HG03571 (cell line): ENCODE results near the gene GIPC3.
"Not testable (repeated sequence)": the region's sequence is repeated elsewhere in the genome, so short reads cannot be mapped to it uniquely, and the experiment has no call there.

ENCODE experiments used
- ATAC-seq: cut with Tn5 transposase; IDR thresholded peaks from one replicate; pipeline ENCODE4 v1.9.1; 2021; ENCODE audit not compliant: unreplicated experiment

Gene GIPC3

DNA sequence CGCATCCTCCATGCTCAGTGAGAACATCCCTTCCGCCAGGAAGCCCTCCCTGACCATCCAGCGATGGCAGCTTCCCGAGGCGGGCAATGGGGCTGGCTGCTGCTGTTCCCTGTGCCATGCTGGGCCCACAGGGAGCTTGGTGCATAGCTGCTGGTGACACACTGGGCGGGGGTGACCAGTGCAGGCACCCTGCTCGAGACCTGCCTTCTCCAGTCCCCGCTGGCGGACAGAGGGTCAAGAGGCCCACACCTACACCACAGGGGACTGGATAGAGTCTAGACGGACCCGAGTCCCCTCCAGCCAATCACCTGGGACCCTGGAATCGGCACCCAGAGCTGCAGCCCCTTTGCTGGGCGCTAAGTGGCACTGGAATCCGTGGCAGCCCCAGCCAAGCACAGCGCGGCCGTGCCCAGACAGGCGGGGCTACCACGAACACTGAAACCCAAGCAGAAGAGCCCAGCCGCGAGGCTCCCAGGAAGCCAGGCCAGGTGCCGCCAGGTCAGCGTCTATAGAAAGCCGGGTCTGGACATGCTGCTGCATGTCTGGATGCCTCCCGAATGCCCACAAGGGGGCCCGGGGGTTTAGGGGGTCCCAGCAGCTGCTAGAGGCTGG, 30.4 kb downstream of the GIPC3 start:
- ATAC-seq = no peak

DNA sequence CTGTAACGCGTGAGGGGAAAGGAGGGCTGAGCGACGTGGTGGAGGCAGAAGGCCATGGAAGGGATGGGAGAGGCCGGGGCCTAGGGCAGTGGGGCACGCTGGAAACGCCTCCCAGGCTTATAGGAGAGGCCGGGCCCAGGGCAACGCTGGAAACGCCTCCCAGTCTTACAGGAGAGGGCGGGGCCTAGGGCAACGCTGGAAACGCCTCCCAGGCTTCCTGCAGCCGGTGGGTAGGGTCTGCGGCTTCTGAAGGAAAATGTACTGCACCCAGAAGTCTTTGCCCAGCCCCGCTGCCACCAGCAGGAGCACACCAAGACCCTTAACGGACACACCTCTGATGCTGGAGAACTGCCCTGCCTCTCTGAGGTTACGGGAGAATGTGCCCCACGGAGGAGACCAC, 32.2 kb downstream of the GIPC3 start:
- ATAC-seq = no peak

DNA sequence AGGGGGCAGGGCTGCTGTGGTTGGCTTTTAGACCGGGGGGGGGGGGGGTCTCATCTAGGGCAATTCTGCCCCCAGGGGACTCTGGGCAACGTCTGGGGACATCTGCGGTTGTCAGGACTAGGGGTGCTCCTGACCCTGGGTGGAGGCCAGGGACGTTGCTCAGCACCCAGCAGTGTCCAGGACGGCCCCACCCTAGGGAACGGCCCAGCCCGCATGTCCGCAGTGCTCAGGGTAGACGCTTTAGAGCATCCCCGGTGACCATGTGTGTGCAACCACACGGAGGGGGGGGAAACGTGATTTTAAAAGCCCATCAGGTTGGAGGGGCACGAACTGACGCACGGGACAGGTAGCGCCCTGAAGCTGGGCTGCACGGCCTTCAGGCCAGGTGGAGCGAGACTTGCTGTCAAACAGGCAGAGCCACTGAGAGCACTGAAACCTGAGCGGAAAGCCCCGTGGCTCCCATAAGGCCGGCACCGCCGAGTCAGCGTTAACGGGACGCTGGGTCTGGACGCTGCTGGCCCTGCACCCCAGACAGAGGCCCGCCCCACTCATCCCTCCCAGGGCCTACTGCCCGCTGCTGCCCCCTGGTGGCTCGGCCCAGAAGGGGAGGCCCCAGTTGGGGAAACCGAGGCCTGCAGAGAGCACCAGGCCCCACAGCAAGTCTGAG, 33.0 kb downstream of the GIPC3 start:
- no peak for ATAC-seq

DNA sequence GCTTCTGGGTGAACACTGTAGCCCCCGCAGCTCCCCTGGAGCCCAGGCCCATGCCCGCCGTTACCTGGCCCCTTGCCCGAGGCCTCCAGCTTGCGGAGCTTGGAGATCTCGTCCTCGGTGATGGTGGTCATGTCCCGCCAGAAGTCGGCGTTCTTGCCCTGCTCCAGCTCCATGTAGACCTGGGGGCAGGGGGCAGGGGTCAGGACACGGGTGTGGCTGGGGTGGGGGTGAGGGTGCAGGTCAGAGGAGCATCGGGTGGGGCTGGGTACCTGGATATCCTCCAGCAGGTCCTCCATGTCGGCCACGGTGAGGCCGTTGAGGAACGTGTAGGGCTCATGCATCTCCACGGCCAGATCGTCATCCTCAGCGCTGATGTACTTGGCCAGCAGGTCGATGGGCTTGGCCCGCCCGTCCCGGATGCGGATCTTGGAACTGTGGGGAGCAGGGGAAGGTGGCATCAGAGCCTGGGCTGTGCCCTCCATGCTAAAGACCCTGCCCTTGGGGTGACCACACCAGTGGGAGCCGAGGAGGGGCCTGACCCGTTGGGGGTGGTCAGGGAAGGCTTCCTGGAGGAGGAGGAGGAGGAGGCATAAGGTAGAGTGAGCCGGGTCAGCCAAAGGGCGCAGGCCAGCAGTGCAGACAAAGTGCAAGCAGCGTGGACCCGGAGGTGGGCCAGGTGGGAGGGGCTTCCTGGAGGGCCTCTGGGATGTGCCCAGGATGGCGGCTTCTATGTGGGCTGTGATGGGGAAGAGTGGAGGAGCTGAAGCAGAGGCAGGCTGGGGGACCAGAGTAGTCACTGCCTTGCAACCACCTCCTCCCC, 33.7 kb downstream of the GIPC3 start:
- no peak for ATAC-seq

DNA sequence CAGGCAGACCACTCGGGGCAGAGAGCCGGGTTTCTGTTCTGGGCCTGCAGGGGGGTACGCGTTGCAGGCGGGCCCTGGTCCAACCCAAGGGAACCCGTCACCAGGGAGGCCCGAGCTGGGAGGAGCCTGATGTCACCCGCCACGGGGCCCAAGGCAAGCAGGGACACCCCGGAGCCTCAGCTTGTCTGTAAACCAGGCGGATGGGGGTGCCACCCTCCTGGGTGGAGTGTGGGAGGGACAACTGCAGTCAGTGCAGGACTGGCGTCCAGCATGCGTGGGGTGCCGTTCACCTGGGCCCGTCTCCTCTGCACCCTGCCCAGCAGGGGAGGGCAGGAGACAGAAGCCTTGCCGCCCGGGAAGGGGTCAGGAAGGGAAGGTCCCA, 34.3 kb downstream of the GIPC3 start:
- no peak for ATAC-seq

DNA sequence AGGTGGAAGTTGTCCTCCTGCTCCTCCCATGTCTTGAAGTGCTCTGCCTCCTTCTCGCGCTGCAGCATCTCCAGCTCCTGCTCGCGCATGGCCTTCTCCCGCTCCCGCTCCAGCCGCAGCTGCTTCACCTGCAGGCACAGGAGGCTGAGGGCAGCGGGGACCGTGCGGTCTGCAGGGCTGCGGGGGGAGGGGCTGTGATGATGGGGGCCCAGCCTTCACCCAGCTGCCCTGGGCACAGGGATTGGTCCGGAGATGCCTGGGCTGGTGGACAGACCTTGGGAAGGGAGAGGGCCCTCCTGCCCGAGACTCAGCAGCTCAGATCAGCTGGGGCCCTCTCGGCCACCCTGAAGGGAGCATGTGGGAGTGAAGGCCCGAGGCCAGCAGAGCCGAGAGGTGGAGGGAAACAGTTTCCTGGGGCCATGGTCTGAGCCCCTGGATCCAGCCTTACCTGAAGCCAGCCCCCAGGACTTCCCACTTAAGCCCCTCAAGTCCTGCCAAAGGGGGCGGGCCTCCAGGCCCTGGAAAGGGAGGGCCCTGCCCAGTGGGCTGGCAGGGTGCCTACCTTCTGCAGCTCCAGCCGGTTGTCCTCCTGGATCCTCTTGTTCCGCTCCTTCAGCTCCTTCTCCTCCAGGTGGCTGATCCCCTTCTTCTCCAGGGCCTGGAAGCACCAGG, 35.0 kb downstream of the GIPC3 start:
- no peak for ATAC-seq

DNA sequence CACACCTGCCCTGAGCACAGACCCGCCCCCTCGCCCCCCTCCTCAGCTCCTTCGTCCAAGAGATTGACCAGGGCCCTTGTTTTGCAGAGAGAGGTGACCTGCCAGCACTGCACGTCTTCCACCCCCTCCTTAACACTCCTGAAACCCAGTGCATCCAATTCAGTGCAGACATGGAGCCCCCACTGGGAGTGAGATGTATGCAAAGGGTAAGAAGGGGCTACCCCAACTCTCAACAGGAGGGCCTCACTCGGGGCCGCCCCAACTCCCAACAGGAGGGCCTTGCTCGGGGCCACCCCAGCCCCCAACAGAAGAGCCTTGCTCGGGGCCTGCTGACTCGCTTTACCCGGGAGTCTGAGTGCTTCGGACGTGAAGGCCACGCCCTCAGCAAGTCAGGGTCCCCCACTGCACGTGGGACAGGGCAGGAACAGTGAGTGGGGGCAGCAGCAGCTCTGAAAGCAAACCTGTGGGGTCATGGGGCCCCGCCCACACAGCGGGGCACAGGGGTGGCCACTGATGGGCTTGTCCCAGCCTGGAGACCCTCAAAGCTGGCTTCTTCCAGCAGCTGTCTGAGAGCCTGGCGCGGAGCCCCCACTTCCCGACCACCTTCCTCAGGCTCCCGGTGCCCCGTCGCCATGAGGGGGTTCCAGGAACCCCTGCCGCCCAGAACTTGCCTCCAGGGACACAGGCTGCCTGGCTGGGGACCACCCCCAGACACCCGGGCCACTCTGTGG, 35.7 kb downstream of the GIPC3 start:
- no peak for ATAC-seq

DNA sequence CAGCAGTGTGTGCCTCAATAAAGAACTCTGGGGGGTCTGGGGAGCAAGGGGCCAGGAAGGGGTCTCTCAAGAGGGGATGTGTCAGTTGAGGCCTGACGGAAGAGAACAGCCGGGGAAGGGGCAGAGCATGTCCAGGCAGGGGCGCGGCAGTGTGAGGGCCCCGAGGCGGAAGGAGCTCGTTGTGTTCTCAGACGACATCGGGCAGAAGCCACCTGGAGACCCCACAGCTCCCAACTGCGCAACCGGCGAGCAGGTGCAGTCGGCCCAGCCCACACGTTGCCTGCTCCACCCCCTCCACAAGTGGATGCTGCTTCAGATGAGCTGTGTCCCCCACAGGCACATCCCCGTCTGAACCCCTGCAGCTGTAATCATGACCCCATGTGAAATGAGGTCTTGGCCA, 36.4 kb downstream of the GIPC3 start:
- no peak for ATAC-seq

DNA sequence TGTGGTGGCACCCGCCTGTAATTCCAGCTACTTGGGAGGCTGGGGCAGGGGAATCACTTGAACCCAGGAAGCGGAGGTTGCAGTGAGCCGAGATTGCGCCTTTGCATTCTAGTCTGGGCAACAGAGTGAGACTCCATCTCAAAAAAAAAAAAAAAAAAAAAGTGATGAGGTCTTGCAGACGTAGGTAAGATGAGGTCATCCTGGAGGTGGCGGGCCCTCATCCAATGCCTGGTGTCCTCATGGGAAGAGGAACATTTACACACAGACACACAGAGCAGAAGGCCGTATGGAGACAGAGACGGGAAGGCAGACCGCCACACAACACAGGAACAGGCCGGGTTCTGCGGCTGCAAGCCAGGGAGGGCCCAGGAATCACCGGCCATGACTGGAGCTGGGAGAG, 36.9 kb downstream of the GIPC3 start:
- no peak for ATAC-seq

DNA sequence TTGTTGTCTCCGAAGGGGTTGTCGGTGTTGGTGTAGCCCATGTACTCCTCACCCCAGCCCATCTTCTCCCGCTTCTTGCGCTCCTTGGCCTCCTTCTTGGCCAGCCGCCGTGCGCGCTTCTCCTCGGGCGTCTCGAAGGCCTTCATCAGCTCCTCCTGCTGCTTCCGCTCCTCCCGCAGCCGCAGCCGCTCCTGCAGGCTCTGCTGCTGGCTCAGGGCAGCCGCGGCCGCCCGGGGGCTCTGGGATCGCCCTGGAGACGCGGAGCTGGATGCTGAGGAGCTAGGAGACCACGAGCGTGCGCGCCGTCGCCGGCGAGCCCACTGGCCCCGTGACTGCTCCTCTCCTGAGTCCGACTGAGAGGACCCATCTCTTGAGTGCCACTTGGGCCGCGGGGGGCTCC, 38.4 kb downstream of the GIPC3 start:
- ATAC-seq = no peak

DNA sequence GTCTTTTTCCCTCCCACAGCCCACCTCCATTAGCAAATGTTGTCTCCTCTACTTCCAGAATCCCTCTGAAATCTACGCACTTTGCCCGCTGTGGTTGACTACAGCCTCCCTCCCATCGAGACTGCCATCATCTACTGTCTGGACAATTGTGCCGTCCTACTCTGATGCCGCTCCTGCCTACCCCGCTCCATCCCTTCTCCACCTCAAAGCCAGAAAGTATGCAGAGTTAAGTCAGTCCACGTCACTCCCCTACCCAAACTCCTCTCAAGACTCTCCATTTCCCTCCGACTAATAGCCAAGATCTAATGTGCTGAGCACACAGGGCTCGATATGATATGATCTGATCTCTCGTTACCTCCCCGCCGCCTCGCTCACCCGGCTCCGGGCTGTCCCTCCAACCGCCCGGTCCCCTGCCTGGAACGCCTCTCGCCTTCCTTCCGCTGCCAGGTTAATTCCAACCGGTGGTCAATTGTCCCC, 40.8 kb downstream of the GIPC3 start:
- ATAC-seq = no peak

DNA sequence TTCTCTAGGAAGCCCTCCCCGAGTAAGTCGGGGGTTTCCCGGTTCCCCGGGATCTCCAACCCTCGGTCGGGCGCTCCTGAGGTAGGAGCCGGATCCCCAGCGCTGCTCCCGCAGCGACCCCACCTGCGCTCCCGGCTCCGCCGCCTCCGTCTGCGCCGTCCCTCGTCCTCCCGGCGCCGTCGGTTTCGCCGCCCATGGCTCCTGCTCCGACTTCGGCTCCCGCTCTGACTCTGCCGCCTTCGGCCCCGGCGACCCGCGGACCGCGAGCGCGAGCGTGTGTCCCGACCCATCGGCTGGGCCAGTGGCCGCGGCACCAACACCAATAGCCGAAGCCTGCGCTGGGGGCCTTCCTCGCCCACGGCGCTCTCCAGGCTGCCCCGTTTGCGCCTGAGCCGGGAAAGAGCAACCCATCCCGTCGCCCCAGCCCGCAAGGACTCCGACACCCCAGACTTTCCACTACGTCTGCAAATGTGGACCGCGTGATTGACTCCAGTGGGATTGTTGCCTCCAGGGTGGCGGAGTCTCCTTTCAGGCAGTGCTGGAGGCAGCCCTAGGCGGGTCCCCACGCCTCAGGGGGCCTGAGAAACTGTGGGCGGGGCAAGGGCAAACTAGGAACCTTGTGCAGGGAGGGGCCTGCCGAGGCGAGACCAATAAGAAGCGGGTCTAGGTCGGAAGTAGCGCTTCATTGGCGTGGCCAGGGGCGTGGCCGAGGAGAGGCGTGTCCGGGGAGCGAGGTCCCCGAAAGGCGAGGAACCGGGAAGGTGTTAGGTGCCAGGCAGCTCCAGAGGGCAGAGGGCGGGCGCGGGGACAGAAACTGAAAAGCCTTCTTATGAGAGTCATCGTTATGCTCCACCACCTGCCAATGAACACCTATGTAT, 41.4 kb downstream of the GIPC3 start, which contains the start of gene CACTIN:
CACTIN (minus strand) TSS at position 318 of the 878 bp plus-strand sequence; CDS start at position 290, 28 bp downstream.
- ATAC-seq = peak; percentile 77

DNA sequence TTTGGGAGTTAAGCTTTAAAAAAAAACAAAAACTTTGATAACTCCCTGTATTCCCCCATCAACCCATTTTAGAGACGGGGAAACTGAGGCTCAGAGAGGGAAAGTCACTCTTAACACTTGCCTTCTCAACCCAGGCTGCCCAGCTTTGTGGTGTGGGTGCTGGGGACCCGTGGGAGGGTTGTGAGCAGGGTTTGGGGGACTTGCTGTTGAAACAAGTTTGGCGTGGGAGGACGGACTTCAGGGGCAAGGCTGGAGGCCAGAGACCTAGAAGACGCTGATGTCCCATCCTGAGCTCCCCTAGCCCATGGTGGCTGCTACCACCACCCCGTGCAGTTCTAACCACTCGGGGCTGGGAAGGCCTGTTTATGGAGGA, 42.1 kb downstream of the GIPC3 start:
- ATAC-seq = no peak

DNA sequence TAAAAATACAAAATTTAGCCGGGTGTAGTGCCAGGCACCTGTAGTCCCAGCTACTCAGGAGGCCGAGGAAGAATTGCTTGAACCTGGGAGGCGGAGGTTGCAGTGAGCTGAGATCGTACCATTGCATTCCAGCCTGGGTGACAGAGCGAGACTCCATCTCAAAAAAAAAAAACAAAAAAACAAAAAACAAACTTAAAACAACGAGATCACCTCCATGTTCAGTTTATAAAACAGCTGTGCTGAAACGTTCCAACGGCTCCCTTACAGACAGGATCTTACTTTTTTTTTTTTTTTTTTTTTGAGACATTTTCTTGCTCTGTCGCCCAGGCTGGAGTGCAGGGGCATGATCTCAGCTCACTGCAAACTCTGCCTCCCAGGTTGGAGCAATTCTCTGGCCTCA, 43.5 kb downstream of the GIPC3 start:
- not testable (repeated sequence) for ATAC-seq

DNA sequence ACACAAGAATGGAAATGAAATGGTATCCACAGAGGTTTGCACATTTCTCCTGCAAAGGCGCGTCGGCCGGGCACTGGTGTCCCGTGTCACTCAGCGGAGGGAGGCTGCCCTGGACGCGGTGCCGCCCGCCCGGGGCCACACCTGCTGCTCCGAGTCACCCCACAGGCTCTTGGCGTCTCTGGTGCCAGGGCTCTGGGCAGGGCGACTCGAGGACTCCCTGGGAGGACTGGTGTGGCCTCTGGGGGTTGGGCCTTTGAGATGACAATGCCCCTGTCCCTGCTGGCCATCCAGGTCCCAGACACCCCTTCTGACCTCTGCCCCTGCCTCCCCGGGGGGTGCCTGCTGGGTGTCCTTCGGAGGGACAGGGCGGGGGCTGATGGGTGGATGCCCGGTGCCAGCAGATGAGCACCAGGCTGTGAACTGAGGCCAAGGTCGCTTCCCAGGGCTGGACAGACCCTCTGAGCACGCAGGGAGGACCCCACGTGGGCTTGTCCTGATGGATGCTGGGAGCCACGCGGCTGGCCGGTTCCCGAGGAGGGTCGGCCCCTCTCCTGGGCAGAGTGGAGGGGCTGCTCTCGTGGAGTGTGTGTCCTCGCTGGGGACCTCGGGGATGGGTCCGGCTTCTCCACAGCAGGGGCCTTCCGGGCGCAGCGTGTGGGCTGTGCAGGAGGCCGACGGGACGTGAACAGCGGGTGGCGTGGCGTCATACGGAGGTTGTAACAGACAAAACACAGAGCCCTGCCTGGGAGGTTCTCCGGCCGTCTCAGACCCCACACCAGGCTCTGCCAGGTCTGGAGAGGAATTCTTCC, 46.0 kb downstream of the GIPC3 start:
- no peak for ATAC-seq

DNA sequence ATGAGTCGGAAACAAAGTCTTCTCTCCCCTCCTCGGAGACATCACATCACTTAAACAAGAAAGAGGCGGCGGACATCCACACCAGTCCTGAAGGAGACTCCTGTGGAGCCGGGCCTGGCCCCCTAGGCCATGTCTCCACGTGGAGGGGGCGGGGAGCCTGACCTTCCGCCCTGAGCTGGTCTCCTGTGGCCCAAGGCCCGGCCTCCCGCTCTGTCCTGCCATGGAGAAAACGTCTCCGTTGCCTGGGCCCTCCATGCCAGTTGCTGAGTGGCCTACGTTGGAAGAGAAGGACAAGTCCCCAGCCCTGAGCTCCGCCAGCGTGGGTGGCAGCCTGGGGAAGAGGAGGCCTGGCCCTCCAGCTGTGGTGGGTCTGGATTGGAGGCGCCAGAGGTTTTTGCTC, 46.8 kb downstream of the GIPC3 start:
- no peak for ATAC-seq

DNA sequence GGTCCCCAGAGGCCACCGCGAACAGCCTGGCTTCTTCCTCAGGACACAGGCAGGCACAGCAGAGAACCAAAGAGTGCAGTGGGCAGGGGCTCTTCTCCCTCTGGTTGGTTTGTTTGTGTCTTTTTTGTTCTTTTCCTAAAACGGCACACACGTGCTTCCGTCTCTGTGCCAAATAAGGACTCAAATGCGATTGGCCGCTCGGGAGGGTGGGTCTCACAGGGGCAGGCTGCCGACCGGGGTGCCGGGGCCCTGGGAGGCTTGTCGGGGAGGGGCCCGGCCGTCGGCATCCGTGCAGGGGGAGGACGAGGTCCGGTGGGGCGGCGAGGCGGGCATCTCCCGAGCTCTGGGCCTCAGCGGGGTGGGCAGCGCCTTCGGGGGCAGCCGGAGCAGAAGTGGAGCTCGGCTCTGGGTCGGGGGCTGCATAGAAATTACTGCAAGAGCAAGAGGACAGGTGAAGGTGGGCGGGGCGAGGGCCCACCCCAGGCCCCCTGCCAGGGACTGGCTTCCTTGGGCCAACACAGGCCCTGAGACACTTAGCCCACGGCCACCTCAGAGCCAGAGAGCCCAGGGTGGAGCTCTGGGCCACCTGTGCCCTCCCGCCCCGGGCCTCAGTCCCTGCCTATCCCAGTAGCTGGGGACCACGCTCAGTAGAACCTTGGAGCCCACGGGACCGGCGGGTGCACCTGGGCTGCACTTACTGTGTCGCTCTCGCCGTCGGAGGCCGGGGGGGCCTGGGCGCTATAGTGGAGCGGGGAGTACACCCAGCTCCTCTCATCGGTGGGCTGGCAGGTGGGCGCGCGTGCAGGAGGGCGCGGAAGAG, 47.7 kb downstream of the GIPC3 start:
- ATAC-seq = no peak

DNA sequence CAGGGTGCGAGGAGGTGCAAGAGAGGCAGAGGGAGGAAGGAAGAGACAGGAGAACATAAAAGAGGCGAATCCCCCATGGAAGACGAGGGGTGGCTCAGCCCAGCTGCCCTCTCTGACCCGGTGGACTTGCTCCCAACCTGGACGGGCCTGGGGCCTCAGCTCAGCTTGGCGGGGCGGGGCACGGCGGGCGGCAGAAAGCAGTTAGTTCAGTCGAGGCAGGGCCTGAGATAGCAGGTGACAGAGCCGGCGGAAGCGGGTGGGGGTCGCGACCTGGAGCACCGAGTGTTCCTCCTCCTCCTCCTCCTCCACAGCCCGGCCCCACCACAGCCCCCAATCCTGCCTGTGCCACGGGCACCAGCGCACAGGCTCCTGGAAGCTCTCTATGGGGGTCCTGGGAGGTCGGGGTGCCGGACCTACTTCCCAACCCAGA, 48.3 kb downstream of the GIPC3 start:
- ATAC-seq = no peak
